Uterus (tissue), 2 donors: Measurements from ENCODE around the gene ARMC5.

Source experiments
- POLR2A ChIP-seq, 2 donors: fragments of 450-650 bp; IDR thresholded peaks; one replicate each; pipeline ENCODE4 v1.6.1; 2016; ENCODE audit warnings: antibody characterized with exemption in 2 of 2, mild to moderate bottlenecking in 1 of 2, moderate library complexity in 1 of 2
- TF ChIP-seq, protein P1 (sequence below), 4 experiments: fragments of 200-600 bp in 2 of 4; fragments of 450-650 bp in 2 of 4; sonication (generic) in 2 of 4; IDR thresholded peaks; one replicate each; pipeline ENCODE4 v1.5.1; 2016 to 2019; ENCODE audit warnings: antibody characterized with exemption in 4 of 4, mild to moderate bottlenecking in 2 of 4, moderate library complexity in 1 of 4

DNA sequence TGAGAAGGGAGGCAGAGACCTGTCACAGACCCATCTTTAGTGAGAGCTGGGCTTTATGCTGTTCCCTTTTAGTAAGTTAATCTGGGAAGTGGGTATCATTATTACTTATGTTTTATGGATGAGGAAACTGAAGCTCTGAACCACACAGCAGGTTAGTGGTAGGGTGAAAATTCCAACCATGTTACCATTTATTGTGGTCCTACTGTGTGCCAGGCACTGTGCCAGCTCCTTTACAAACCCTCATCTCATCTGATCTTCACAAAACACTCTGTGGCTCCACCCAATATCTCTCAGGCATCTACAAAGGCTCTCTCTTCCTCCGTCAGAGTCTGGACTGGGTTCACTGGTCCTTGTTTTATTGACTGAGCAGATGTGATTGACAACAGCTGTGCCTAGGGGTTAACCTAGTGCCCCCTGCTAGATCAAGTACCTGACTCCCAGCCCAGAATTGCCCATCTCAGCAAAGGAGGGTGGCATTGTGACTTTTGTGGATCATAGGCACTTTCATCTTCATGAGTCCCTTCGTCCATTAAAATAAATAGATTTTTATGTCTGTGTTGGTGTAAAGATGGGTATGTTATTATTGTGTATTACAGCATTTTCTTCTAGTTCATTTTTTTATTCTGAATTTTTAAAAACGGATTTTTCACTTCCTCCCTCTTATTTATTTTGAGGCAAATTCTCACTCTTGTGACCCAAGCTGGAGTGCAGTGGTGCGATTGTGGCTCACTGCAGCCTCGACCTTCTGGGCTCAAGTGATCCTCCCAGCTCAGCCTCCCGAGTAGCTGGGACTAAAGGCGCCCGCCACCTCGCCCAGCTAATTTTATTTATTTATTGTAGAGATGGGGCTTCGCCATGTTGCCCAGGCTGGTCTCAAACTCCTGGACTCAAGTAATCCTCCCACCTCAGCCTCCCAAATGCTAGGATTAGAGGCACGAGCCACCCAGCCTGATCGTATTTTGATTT is 15.8 kb downstream of the ARMC5 start:
- TF ChIP-seq POLR2A (IDR thresholded peaks at IDR 0.05): no peak
- TF ChIP-seq, protein P1, sequence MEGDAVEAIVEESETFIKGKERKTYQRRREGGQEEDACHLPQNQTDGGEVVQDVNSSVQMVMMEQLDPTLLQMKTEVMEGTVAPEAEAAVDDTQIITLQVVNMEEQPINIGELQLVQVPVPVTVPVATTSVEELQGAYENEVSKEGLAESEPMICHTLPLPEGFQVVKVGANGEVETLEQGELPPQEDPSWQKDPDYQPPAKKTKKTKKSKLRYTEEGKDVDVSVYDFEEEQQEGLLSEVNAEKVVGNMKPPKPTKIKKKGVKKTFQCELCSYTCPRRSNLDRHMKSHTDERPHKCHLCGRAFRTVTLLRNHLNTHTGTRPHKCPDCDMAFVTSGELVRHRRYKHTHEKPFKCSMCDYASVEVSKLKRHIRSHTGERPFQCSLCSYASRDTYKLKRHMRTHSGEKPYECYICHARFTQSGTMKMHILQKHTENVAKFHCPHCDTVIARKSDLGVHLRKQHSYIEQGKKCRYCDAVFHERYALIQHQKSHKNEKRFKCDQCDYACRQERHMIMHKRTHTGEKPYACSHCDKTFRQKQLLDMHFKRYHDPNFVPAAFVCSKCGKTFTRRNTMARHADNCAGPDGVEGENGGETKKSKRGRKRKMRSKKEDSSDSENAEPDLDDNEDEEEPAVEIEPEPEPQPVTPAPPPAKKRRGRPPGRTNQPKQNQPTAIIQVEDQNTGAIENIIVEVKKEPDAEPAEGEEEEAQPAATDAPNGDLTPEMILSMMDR (IDR thresholded peaks at IDR 0.05): no peak
